HG03575 (cell line): ENCODE results near the gene TMEM150B.

Experiments
- ATAC-seq: cut with Tn5 transposase; IDR thresholded peaks from one replicate; pipeline ENCODE4 v1.9.1; 2021; ENCODE audit not compliant: unreplicated experiment, insufficient number of reproducible peaks, low FRiP score; ENCODE audit errors: extremely low read depth

Gene TMEM150B

GRCh38 chr19:55311797-55312196, 13.3 kb downstream of the TMEM150B start:
- no peak for ATAC-seq

- no peak for ATAC-seq
Measured at GRCh38 chr19:55311397-55311796, 13.7 kb downstream of the TMEM150B start.

- no peak for ATAC-seq
Measured at GRCh38 chr19:55310498-55310897, 14.6 kb downstream of the TMEM150B start.

- no peak for ATAC-seq
Measured at GRCh38 chr19:55309448-55309847, 15.7 kb downstream of the TMEM150B start.

GRCh38 chr19:55308281-55308680, 16.9 kb downstream of the TMEM150B start:
- no peak for ATAC-seq

GRCh38 chr19:55306712-55307111, 18.4 kb downstream of the TMEM150B start:
- ATAC-seq: no peak

GRCh38 chr19:55305983-55306562, 19.1 kb downstream of the TMEM150B start:
- ATAC-seq: no peak

GRCh38 chr19:55305491-55305890, 19.6 kb downstream of the TMEM150B start:
- no peak for ATAC-seq

GRCh38 chr19:55304980-55305379, 20.2 kb downstream of the TMEM150B start:
- no peak for ATAC-seq

GRCh38 chr19:55304279-55304978, 20.7 kb downstream of the TMEM150B start:
- no peak for ATAC-seq

GRCh38 chr19:55303477-55303876, 21.7 kb downstream of the TMEM150B start:
- no peak for ATAC-seq

GRCh38 chr19:55302318-55302703, 22.8 kb downstream of the TMEM150B start:
- no peak for ATAC-seq

GRCh38 chr19:55301459-55302317, 23.5 kb downstream of the TMEM150B start:
- ATAC-seq: no peak

- ATAC-seq: no peak
Measured at GRCh38 chr19:55300886-55301458, 24.2 kb downstream of the TMEM150B start.

- no peak for ATAC-seq
Measured at GRCh38 chr19:55299991-55300390, 25.1 kb downstream of the TMEM150B start.

GRCh38 chr19:55297267-55297666, 27.9 kb downstream of the TMEM150B start:
- no peak for ATAC-seq

GRCh38 chr19:55289117-55289796, 35.9 kb downstream of the TMEM150B start:
- ATAC-seq: no peak

- ATAC-seq: no peak
Measured at GRCh38 chr19:55287361-55288079, 37.6 kb downstream of the TMEM150B start.
